ENCODE data around the gene DAND5.
A peak's percentile ranks its signal among the peaks of the same experiment; 100 is the strongest.

DAND5 gene

GRCh38 chr19:13010038-13010991, 40.9 kb downstream of the DAND5 start:
- DNase-seq (ENCODE audit: low read depth) = no peak

GRCh38 chr19:13010992-13011652, 41.7 kb downstream of the DAND5 start:
- no peak for DNase-seq (ENCODE audit: low read depth)

GRCh38 chr19:13011653-13012389, 42.4 kb downstream of the DAND5 start:
- DNase-seq (ENCODE audit: low read depth) = no peak

- DNase-seq (ENCODE audit: low read depth) = no peak
Observed at GRCh38 chr19:13012390-13012689, 43.0 kb downstream of the DAND5 start.

- peak; percentile 65 for DNase-seq (ENCODE audit: low read depth)
Observed at GRCh38 chr19:13012690-13013608, 43.6 kb downstream of the DAND5 start.

GRCh38 chr19:13013649-13014048, 44.3 kb downstream of the DAND5 start:
- DNase-seq (ENCODE audit: low read depth) = no peak

GRCh38 chr19:13014101-13014920, 44.9 kb downstream of the DAND5 start:
- DNase-seq (ENCODE audit: low read depth) = no peak

GRCh38 chr19:13014921-13015280, 45.5 kb downstream of the DAND5 start:
- no peak for DNase-seq (ENCODE audit: low read depth)

- no peak for DNase-seq (ENCODE audit: low read depth)
Observed at GRCh38 chr19:13015361-13016223, 46.2 kb downstream of the DAND5 start.

- DNase-seq (ENCODE audit: low read depth) = no peak
Observed at GRCh38 chr19:13016245-13016627, 46.9 kb downstream of the DAND5 start.

GRCh38 chr19:13016628-13017305, 47.4 kb downstream of the DAND5 start:
- DNase-seq (ENCODE audit: low read depth) = no peak

GRCh38 chr19:13017306-13018034, 48.1 kb downstream of the DAND5 start:
- DNase-seq (ENCODE audit: low read depth) = no peak

GRCh38 chr19:13018035-13018914, 48.9 kb downstream of the DAND5 start:
- DNase-seq (ENCODE audit: low read depth) = no peak

- DNase-seq (ENCODE audit: low read depth) = no peak
Observed at GRCh38 chr19:13019332-13019731, 50.0 kb downstream of the DAND5 start.

- no peak for DNase-seq (ENCODE audit: low read depth)
Observed at GRCh38 chr19:13020002-13020414, 50.6 kb downstream of the DAND5 start.

GRCh38 chr19:13022111-13022858, 52.9 kb downstream of the DAND5 start:
- DNase-seq (ENCODE audit: low read depth) = no peak

All from HS-5 (cell line).